Heart right ventricle (tissue), 16 donors: ENCODE data around the gene NRGN. TPM values are rescaled to one million over a fixed set of nuclear protein-coding genes. Genes with fewer than 3 reads are reported as not detected.

Experiments used
- ATAC-seq, 8 donors: fragments of 200-7000 bp; cut with Tn5 transposase; one replicate each; pipeline ENCODE4 v1.9.1; 2020; ENCODE audit warnings: mild to moderate bottlenecking in 8 of 8, moderate library complexity in 8 of 8, moderate number of reproducible peaks in 1 of 8
- DNase-seq, 2 donors: peaks; one replicate each; pipeline ENCODE4 v3.0.0-alpha.2; 2020
- H3K27ac ChIP-seq, 10 donors: fragments of 200-600 bp; sonication (generic) in 2 of 10; one replicate each; pipeline versions ENCODE4 v1.5.0 to v1.8.0; 2020 to 2022; ENCODE audit warnings: mild to moderate bottlenecking in 3 of 10
- H3K27me3 ChIP-seq, 7 donors: fragments of 200-600 bp; one replicate each; pipeline ENCODE4 v1.8.0; 2021 to 2022; ENCODE audit warnings: mild to moderate bottlenecking in 2 of 7
- H3K36me3 ChIP-seq, 9 donors: fragments of 200-600 bp; sonication (generic) in 1 of 9; one replicate each; pipeline versions ENCODE4 v1.5.0 to v1.8.0; 2020 to 2022; ENCODE audit warnings: mild to moderate bottlenecking in 2 of 9
- H3K4me1 ChIP-seq, 9 donors: fragments of 200-600 bp; sonication (generic) in 1 of 9; one replicate each; pipeline versions ENCODE4 v1.5.0 to v1.8.0; 2020 to 2022; ENCODE audit warnings: mild to moderate bottlenecking in 4 of 9
- H3K4me3 ChIP-seq, 10 donors: fragments of 200-600 bp; sonication (generic) in 2 of 10; one replicate each; pipeline versions ENCODE4 v1.5.0 to v1.8.0; 2020 to 2022; ENCODE audit warnings: mild to moderate bottlenecking in 7 of 10, moderate library complexity in 2 of 10
- H3K9me3 ChIP-seq, 11 donors: fragments of 200-600 bp in 10 of 11; sonication (generic) in 2 of 11; one replicate each; pipeline versions ENCODE4 v1.5.0 to v1.8.0; 2013 to 2022; ENCODE audit warnings: mild to moderate bottlenecking in 2 of 11, control low read depth in 1 of 11, moderate library complexity in 1 of 11
- WGBS, 2 donors: extraction: QIAGEN DNeasy Blood & Tissue Kit; methylation state at CpG; one replicate each; pipeline ENCODE4 v1.1.7; 2013; ENCODE audit warnings: inconsistent platforms in 1 of 2; 5-methylcytosine and 5-hydroxymethylcytosine counted together
- intact Hi-C, 10 donors: fragments of 100-400 bp; cut with DNase I; formaldehyde crosslinking; loops; one replicate each; pipeline versions ENCODE4 v1.11.1 to v1.14.2; 2022
- polyA plus RNA-seq, 2 donors: library from polyadenylated mRNA; stranded (reverse); fragments of 200-250 nt; gene quantifications; one replicate each; pipeline ENCODE4 v1.2.3, GENCODE V29; 2013
- total RNA-seq, 10 donors: library from RNA; stranded (reverse); fragmentation: NEBNext Ultra II Directional in 3 of 10; extraction: Animal tissue kit (Norgen Biotek cat#: 25700) in 3 of 10; gene quantifications; one replicate each; pipeline versions ENCODE4 v1.2.1 to v1.2.4, GENCODE V29; 2021 to 2023
- TF ChIP-seq, protein P1 (sequence below), 9 donors: fragments of 200-600 bp; sonication (generic) in 2 of 9; IDR thresholded peaks; one replicate each; pipeline versions ENCODE4 v1.5.0 to v1.8.0; 2021 to 2022; ENCODE audit warnings: antibody characterized with exemption in 9 of 9, mild to moderate bottlenecking in 5 of 9, moderate library complexity in 1 of 9
- donor health status: Arrhythmogenic right ventricular cardiomyopathy.
- donor health status: ischemic (EF 13 %, LVEDD 7.1; RV severe dilation, severe dysfunction).
- donor health status: healthy with polysubstance abuse.
- donor health status: DM: no; HTN: yes; CAD: no.
- donor health status: DM: no; HTN: no; CAD: no.
- donor health status: ischemic (EF 25% LVEDD 6.9; RV normal size, moderate dysfunction).
- donor health status: ischemic (EF 25% LVEDD 5.7; RV mildly dilated, moderate dysfunction).
- donor health status: healthy.
- donor health status: DM: yes; HTN: yes; CAD: no.
- donor health status: Ischemic cardiomyopathy.
- donor health status: ischemic (EF 35%, LVEDD 5.7; RV mildly dilated, moderate dysfunction).
- donor health status: nonischemic (EF 11% LVEDD 7.7; RV severe dilation, severe dysfunction).
- donor health status: DM: yes; HTN: yes; CAD: no.
- donor health status: PGD.
- donor health status: ischemic (EF 29% LVEDD 5.4; RV normal size, mild dysfunction).
- donor health status: nonischemic (EF 23%, LVEDD 6.1; RV moderate dilation, normal function).

Gene NRGN
- total and polyA plus RNA-seq, 12 donors: 1.5 to 26.0 (median 5.2) TPM

DNA sequence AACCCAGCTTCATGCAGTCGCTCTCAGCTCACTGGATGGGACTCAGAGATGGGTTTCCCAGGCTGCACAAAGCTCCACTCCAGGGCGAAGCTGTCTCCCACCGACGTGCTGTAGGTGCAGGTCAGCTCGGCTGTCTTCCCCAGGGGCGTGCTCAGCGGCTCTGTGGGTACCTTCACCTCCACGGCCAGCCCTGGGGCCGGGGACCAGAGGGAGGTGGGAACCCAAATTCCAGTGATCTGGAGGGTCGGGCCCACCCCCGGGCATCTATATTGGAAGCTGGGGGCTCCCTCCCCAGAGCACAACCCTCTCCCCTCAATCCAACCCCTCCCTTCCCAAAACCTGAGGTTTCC, 11.6 kb downstream of the NRGN start:
- H3K27ac ChIP-seq: peak overlapping the region in 1 of 10 donors; percentile 6
- peaks cover 6 to 98% (median 72%) of the 10 kb centered on the region in 9 donors for H3K4me1 ChIP-seq
- intact Hi-C loops: no loop called here
- H3K36me3 ChIP-seq: peaks cover 0 to 52% (median 12%) of the 10 kb centered on the region in 9 donors
- TF ChIP-seq, protein P1, sequence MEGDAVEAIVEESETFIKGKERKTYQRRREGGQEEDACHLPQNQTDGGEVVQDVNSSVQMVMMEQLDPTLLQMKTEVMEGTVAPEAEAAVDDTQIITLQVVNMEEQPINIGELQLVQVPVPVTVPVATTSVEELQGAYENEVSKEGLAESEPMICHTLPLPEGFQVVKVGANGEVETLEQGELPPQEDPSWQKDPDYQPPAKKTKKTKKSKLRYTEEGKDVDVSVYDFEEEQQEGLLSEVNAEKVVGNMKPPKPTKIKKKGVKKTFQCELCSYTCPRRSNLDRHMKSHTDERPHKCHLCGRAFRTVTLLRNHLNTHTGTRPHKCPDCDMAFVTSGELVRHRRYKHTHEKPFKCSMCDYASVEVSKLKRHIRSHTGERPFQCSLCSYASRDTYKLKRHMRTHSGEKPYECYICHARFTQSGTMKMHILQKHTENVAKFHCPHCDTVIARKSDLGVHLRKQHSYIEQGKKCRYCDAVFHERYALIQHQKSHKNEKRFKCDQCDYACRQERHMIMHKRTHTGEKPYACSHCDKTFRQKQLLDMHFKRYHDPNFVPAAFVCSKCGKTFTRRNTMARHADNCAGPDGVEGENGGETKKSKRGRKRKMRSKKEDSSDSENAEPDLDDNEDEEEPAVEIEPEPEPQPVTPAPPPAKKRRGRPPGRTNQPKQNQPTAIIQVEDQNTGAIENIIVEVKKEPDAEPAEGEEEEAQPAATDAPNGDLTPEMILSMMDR (IDR thresholded peaks at IDR 0.05): no peak
- 42 to 45% methylated on average over 11 of the region's 11 CpGs for WGBS, 2 donors
- ATAC-seq (no peak), DNase-seq (no peak)
- no peak overlapping the region for H3K4me3 ChIP-seq
- H3K27me3 ChIP-seq: peaks cover 0 to 63% (median 54%) of the 10 kb centered on the region in 7 donors
- no peaks in the 10 kb centered on the region for H3K9me3 ChIP-seq

DNA sequence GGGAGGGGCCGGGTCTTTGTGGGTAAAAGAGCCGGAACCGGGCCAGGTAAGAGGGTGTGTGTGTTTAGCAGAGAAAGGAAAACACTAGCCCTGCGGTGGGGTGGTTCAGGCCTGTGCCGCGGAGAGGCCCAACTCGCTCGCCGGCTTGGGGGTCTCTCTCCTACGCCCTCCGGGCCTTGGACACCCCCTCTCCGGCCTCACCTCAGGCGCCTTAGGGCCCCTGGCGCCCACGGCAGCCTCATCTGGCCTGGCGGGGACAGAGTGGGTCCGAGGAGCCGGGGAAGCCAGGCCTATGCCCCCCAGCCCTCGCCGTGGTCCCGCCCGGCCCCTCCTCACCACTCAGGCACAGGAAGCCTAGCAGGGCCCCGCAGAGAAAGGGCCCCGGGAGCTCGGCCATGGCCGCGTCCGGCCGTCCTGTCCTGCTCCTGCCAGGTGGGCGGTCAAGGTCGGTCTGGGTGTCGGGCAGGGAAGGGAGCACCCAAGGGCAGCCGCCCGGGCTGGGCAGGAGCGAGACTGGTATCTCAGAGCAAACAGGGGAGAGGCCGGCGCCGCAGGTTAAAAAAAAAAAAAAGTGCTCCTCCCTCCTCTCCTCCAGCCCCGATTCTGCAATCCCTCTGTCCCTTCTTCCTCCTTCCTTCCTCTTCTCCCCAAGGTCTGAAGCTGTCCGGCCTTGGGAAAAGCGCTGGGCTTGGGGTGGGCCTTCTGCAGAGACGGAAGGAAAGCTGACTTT, 12.2 kb downstream of the NRGN start, which contains the start of gene VSIG2:
TSS of gene VSIG2 (minus strand) at position 515 of the 730 bp plus-strand sequence. CDS start at position 397, 118 bp downstream.
- Histone ChIP-seq H3K27ac (peak within 1 kb of the TSS in 7 of 10 donors; percentile 8 to 58 (median 35)), H3K36me3 (peaks cover 0 to 54% (median 12%) of the 10 kb centered on the region in 9 donors), H3K4me3 (peak within 1 kb of the TSS in 4 of 10 donors; percentile 10 to 27 (median 19)), H3K9me3 (no peaks in the 10 kb centered on the region), H3K27me3 (peaks cover 0 to 63% (median 50%) of the 10 kb centered on the region in 7 donors), H3K4me1 (peaks cover 7 to 98% (median 72%) of the 10 kb centered on the region in 9 donors)
- WGBS, 2 donors: 27 to 40% methylated on average over 42 of the region's 42 CpGs
- ATAC-seq: peak in 1 of 8 donors; percentile 14
- intact Hi-C loops: no loop called here
- TF ChIP-seq, protein P1 (IDR thresholded peaks at IDR 0.05): no peak
- no peak for DNase-seq

- intact Hi-C loops: no loop called here
- H3K27me3 ChIP-seq: peaks cover 0 to 64% (median 50%) of the 10 kb centered on the region in 7 donors
These were observed 12.8 kb downstream of the NRGN start for GRCh38 chr11:124752471-124753102.

DNA sequence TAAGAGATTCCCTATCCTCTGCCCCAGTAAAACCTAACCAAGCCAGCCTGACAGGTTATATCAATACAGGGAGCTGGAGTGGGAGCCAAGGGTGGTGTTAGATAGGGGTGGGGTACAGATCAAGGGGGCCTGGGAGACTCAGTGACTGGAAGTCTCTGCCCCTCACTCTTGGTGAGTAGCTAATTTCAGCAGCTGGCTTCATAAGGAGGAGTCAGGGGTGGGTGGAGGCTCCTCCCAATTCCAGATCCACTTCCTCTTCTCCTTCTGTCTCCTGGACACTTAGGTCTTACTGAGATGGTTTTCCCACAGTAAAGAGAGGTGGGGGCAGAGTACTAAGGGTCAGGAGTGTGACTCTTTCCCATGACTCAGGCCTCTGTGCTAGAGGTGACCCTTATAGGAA, 13.5 kb downstream of the NRGN start:
- Histone ChIP-seq H3K36me3 (peaks cover 0 to 59% (median 12%) of the 10 kb centered on the region in 9 donors), H3K27ac (peak overlapping the region in 7 of 10 donors; percentile 9 to 58 (median 40)), H3K9me3 (no peaks in the 10 kb centered on the region), H3K4me1 (peaks cover 7 to 98% (median 74%) of the 10 kb centered on the region in 9 donors), H3K4me3 (no peak overlapping the region), H3K27me3 (peaks cover 0 to 64% (median 45%) of the 10 kb centered on the region in 7 donors)
- intact Hi-C loops: no loop called here
- TF ChIP-seq, protein P1 (IDR thresholded peaks at IDR 0.05): no peak
- DNase-seq (no peak), ATAC-seq (peak in 2 of 8 donors; percentile 18 to 19)

More at GRCh38 chr11:124752471-124753102, 12.8 kb downstream of the NRGN start:
- 23 to 35% methylated on average over 10 of the region's 10 CpGs for WGBS, 2 donors
- DNase-seq: no peak
- TF ChIP-seq, protein P1 (IDR thresholded peaks at IDR 0.05): no peak
- Histone ChIP-seq H3K36me3 (peaks cover 0 to 59% (median 12%) of the 10 kb centered on the region in 9 donors), H3K9me3 (no peaks in the 10 kb centered on the region), H3K4me3 (no peak overlapping the region), H3K27ac (peak overlapping the region in 5 of 10 donors; percentile 9 to 58 (median 35)), H3K4me1 (peaks cover 7 to 98% (median 74%) of the 10 kb centered on the region in 9 donors)
- no peak for ATAC-seq
